Activated CD8-positive, alpha-beta memory T cell treated with anti-CD3 and anti-CD28 coated beads for 36 hours (primary cell): ENCODE data around the gene ATP5F1E. TPM values are rescaled to one million over a fixed set of nuclear protein-coding genes. Genes with fewer than 3 reads are reported as not detected.

Source experiments
- CTCF ChIA-PET: fragments of 350-600 bp; sonication (Branson Sonifier 250); formaldehyde crosslinking; loops from one replicate; lab custom pipeline; 2021; ENCODE audit warnings: antibody characterized with exemption; lab: Charles Lee
- POLR2A ChIA-PET: fragments of 350-600 bp; sonication (Branson Sonifier 250); formaldehyde crosslinking; loops from one replicate; lab custom pipeline; 2021; ENCODE audit warnings: antibody characterized with exemption; lab: Charles Lee
- total RNA-seq, 2 experiments: library from RNA; stranded (reverse); gene quantifications; one replicate each; pipeline ENCODE4 v1.2.3, GENCODE V29; 2021

The ATP5F1E gene
- total RNA-seq, 2 experiments from 2014 or later: 86.9 to 97.9 TPM

DNA sequence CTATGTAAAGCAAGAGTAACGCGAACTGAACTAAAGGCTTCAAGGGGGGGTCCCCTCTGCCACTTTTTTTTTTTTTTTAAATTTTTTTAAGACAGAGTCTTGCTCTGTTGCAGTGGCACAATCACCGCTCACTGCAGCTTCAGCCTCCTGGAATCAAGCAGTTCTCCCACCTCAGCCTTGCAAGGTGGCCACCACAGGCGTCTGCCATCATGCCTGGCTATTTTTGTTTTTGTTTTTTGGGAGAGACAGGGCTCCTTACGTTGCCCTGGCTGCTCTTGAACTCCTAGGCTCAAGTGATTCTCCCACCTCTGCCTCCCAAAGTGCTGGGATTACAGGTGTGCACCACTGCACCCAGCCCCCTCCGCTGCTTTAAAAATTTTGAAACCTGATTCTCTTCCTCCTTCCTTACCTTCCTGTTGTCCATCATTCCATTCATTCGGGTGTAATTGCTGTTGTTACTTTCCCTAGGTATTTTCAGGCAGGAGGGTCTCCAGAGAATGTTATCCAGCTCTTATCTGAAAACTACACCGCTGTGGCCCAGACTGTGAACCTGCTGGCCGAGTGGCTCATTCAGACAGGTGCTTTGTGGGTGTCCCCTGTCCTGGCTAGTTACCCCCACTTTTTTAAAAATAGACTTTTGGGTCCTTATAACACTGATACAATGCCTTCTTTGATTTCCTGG lies 45.7 kb downstream of the ATP5F1E start:
- CTCF ChIA-PET: no interaction called here
- POLR2A ChIA-PET: no interaction called here

GRCh38 chr20:58985656-58986055 lies 46.5 kb downstream of the ATP5F1E start:
- ChIA-PET CTCF (no interaction called here), POLR2A (no interaction called here)

DNA sequence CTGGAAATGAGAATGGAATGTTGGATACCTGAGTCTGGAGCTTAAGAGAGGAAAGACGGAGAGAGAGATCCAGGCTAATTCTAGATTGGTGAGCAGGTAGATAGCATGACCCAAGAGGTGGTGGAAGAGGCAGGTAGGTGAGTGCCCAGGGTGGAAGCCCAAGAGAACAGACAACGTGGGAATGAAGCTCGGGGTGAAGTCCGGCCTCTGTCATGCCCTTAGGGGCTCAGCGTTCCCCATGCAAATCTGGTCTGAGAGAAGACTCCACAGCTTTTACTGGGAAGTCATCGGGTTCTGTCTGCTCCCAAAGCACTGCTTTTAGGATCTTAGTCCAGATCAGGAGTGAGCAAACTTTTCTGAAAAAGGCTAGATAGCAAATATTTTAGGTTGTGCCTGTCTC lies 47.4 kb downstream of the ATP5F1E start:
- CTCF ChIA-PET: no interaction called here
- POLR2A ChIA-PET: no interaction called here

DNA sequence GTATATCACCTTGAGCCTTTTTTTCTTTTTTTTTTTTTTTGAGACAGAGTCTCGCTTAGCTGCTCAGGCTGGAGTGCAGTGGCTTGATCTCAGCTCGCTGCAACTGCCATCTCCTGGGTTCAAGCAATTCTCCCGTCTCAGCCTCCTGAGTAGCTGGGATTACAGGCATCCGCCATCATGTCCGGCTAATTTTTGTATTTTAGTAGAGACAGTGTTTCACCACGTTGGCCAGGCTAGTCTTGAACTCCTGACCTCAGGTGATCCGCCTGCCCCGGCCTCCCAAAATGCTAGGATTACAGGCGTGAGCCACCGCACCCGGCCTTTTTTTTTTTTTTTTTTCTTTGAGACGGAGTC lies 49.0 kb downstream of the ATP5F1E start:
- ChIA-PET CTCF (interaction anchor here (0.6 to 1.2 kb wide), 2 partner anchors 11 to 239 kb away, joined by 3 read pairs; no protein-coding TSS in a partner anchor), POLR2A (interaction anchor here (0.5 to 1.6 kb wide), 6 partner anchors 12 to 182 kb away, joined by 3 to 10 read pairs (median 3); partner anchors contain the start of gene ATP5F1E)

DNA sequence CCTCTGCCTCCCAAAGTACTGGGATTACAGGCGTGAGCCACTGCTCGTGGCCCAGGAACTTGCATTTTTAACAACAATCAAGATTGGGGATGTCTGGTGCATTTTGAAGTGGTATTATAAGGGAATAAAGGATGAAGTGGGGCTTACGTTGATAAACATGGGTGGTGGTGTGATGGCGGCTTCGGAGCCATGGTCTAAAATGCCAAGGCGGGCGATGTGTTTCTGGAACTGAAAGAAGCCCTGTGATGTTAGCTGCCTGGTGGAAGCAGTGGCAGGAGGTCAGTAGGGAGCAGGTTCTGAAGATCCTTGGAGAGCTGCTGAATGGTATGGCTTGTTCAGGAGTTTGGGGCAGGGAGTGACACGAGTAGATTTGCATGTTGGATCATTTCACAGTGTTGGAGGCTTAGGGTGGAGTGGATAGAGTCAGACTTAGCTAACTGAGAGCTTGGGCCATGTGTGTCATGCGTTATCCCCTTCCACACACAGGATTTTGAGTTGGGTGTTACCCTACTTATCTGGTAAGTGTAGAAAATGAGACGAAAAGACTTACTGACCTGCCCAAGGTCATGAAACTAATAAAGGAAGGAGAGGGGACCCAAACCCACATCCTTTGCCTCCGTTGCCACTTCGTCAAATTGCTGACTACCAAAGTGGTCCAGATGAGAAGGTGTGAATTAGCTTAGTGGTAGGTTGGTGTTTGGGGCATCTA lies 49.6 kb downstream of the ATP5F1E start:
- ChIA-PET POLR2A (interaction anchor here (0.5 to 1.6 kb wide), 11 partner anchors 13 to 332 kb away, joined by 3 to 10 read pairs (median 4); partner anchors contain the start of genes ATP5F1E and STX16), CTCF (interaction anchor here (0.7 to 1.2 kb wide), 4 partner anchors 11 to 331 kb away, joined by 3 to 5 read pairs (median 4); no protein-coding TSS in a partner anchor)

DNA sequence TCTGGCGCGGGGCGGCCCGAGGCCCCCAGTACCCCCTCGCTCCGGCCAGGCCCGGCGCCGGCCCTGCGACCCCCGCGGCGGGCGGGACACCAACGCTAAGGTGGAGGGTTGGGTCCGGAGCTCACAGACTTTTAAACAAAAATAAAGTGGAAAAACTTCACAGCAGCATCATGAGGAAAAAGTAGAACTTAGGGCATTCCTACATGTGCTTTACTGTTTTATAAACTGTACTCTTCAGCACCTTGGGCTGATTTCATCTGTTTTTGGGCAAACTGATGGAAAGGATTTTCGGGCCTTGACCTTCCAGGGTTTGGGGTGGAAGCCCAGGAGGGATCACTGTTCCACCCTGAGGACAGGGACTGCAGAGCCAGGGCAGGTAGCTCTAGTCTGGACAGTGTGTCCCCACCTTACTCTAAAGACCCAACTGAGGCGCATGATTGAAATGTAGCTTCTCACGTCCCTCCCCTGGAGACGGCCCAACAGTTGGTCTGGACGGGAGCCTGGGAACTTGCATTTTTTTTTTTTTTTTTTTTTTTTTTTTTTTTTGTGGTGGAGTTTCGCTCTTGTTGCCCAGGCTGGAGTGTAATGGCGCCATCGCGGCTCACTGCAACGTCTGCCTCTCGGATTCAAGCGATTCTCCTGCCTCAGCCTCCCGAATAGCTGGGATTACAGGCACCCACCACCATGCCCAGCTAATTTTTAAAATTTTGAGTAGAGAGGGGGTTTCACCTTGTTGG lies 50.3 kb downstream of the ATP5F1E start:
- POLR2A ChIA-PET: interaction anchor here (0.5 to 1.6 kb wide), 10 partner anchors 35 to 331 kb away, joined by 3 to 10 read pairs (median 4); partner anchors contain the start of genes ATP5F1E and STX16
- CTCF ChIA-PET: interaction anchor here (0.7 to 1.2 kb wide), 4 partner anchors 11 to 330 kb away, joined by 3 to 5 read pairs (median 4); no protein-coding TSS in a partner anchor

GRCh38 chr20:58980711-58981627 lies 51.2 kb downstream of the ATP5F1E start, which contains the start of gene NELFCD:
NELFCD (plus strand) TSS chr20:58981256; CDS start chr20:58981310, 54 bp downstream.
- ChIA-PET CTCF (interaction anchor here (0.9 kb wide), 1 partner anchor 46 kb away, joined by 3 read pairs; no protein-coding TSS in a partner anchor), POLR2A (interaction anchor here (0.5 to 1.6 kb wide), 9 partner anchors 34 to 240 kb away, joined by 3 to 10 read pairs (median 5); partner anchors contain the start of gene ATP5F1E)

- ChIA-PET POLR2A (interaction anchor here (0.5 kb wide), 1 partner anchor 16 kb away, joined by 5 read pairs; no protein-coding TSS in a partner anchor), CTCF (interaction anchor here (0.5 to 1.1 kb wide), 3 partner anchors 41 to 64 kb away, joined by 3 read pairs; no protein-coding TSS in a partner anchor)
These were observed 53.6 kb downstream of the ATP5F1E start for GRCh38 chr20:58978351-58979190.

DNA sequence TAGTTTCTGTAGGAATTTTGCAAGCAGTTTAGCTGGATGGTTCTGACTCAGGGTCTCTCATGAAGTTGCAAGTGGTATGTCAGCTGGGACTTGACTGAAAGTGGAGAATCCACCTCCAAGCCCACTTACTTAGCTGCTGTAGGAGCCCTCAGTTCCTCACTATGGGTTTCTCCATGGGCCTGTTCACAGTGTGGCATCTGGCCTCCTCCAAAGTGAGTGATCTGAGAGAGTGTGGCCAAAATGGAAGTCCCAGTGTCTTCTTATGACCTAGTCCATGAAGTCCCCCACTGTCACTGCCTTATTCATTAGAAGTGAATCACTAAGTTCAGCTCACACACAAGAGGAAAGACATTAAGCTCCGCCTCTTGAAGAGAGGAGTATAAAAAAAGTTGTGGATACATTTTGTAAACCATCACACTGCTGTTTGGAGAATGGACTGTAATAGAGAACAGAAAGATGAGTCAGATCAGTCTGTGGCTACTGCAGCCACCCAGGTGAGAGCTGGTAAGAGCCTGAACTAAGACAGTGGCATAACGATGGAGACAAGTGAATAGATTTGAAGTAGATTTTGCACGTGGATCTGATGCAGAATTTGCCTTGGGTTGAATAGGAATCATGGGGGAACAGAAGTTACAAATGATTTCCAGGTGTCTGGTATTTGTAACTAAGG lies 55.9 kb downstream of the ATP5F1E start:
- POLR2A ChIA-PET: no interaction called here

More for the DNA sequence above, 55.9 kb downstream of the ATP5F1E start:
- CTCF ChIA-PET: no interaction called here

Other genes starting within 250 kb of the ATP5F1E start
- gene GNAS-AS1, start 181.4 kb downstream of the ATP5F1E start, total RNA-seq: 1 to 10 TPM; 1.3 TPM
- 100 to 1,000 TPM; 723 to 764 TPM for gene GNAS, start 179.6 kb downstream of the ATP5F1E start, total RNA-seq
- 100 to 1,000 TPM in 1 of 2 experiments, 10 to 100 TPM in 1; 94.5 to 103 TPM for gene NELFCD, start 51.1 kb downstream of the ATP5F1E start, total RNA-seq
- 10 to 100 TPM; 31.0 to 31.2 TPM for gene CTSZ, start 25.1 kb downstream of the ATP5F1E start, total RNA-seq
- not detected for gene TUBB1, start 12.9 kb downstream of the ATP5F1E start, total RNA-seq
- gene PRELID3B, start 10.5 kb upstream of the ATP5F1E start, total RNA-seq: 100 to 1,000 TPM; 148 to 154 TPM
- 1 to 10 TPM; 5.4 to 5.8 TPM for gene ZNF831, start 131.5 kb upstream of the ATP5F1E start, total RNA-seq